IMR-90 (cell line): Measurements from ENCODE around the gene SLC2A13. TPM values are rescaled to one million over a fixed set of nuclear protein-coding genes. Genes with fewer than 3 reads are reported as not detected.

Experiments
- ATAC-seq: fragments of 200-7000 bp; cut with Tn5 transposase; 2 replicates; pipeline ENCODE4 v1.9.1; 2020; ENCODE audit warnings: low read depth, mild to moderate bottlenecking, moderate library complexity
- BruUV-seq: library from RNA; stranded (reverse); fragments of 400-500 nt; replicated peaks from 2 replicates; lab custom pipeline; 2021; lab: Mats Ljungman, UMichigan
- CTCF ChIA-PET: fragments of 300-600 bp; formaldehyde crosslinking; extraction: SDS; loops from one replicate; lab custom pipeline; 2021; ENCODE audit warnings: antibody characterized with exemption; lab: Yijun Ruan, JAX
- POLR2A ChIA-PET: fragments of 300-600 bp; sonication (Branson Sonifier 250); formaldehyde crosslinking; loops from one replicate; lab custom pipeline; 2022; ENCODE audit warnings: antibody characterized with exemption; ENCODE audit not compliant: unreplicated experiment; lab: Charles Lee
- DNase-seq: peaks from one replicate; pipeline ENCODE4 v3.0.0; 2013
- H2AFZ ChIP-seq: replicated peaks from 2 replicates; pipeline ENCODE3; 2013; ENCODE audit warnings: low read length, mild to moderate bottlenecking; ENCODE audit not compliant: poor library complexity
- H2AK5ac ChIP-seq: 2 replicates; pipeline ENCODE4 v1.6.1; 2013; ENCODE audit warnings: low read depth, low read length, inconsistent platforms
- H2AK9ac ChIP-seq: replicated peaks from 2 replicates; pipeline ENCODE3; 2013; ENCODE audit warnings: mild to moderate bottlenecking, low read depth, low read length, moderate library complexity; ENCODE audit not compliant: poor library complexity
- H2BK120ac ChIP-seq: 2 replicates; pipeline ENCODE4 v1.6.1; 2013; ENCODE audit warnings: low read depth, low read length, inconsistent platforms
- H2BK15ac ChIP-seq: 3 replicates; pipeline ENCODE4 v1.6.1; 2013; ENCODE audit warnings: low read depth, low read length, inconsistent platforms
- H2BK20ac ChIP-seq: 2 replicates; pipeline ENCODE4 v1.6.1; 2013; ENCODE audit warnings: low read depth, mild to moderate bottlenecking, inconsistent platforms, low read length, moderate library complexity
- H2BK5ac ChIP-seq: 2 replicates; pipeline ENCODE4 v1.6.1; 2013; ENCODE audit warnings: mild to moderate bottlenecking, low read depth, low read length, inconsistent platforms; ENCODE audit not compliant: poor library complexity, severe bottlenecking
- H3K14ac ChIP-seq: replicated peaks from 2 replicates; pipeline ENCODE4 v1.6.1; 2013; ENCODE audit warnings: low read depth, low read length, inconsistent platforms
- H3K18ac ChIP-seq: 2 replicates; pipeline ENCODE4 v1.6.1; 2013; ENCODE audit warnings: low read depth, low read length, control low read depth
- H3K23ac ChIP-seq: 2 replicates; pipeline ENCODE4 v1.6.1; 2013; ENCODE audit warnings: low read depth, low read length, inconsistent platforms
- H3K27ac ChIP-seq: 2 replicates; pipeline ENCODE4 v1.5.1; 2013; ENCODE audit warnings: mild to moderate bottlenecking, control low read depth, low read length; ENCODE audit not compliant: insufficient read depth
- H3K27me3 ChIP-seq: 2 replicates; pipeline ENCODE4 v1.6.1; 2013; ENCODE audit warnings: low read length; ENCODE audit not compliant: control insufficient read depth, insufficient read depth
- H3K36me3 ChIP-seq: 2 replicates; pipeline ENCODE4 v1.6.1; 2013; ENCODE audit warnings: low read length, mixed read lengths; ENCODE audit not compliant: control insufficient read depth, insufficient read depth
- H3K4ac ChIP-seq: 2 replicates; pipeline ENCODE4 v1.6.1; 2013; ENCODE audit warnings: low read depth, low read length, inconsistent platforms
- H3K4me1 ChIP-seq: 2 replicates; pipeline ENCODE4 v1.6.1; 2013; ENCODE audit warnings: low read length, mixed read lengths; ENCODE audit not compliant: control insufficient read depth, insufficient read depth
- H3K4me2 ChIP-seq: 2 replicates; pipeline ENCODE4 v1.6.1; 2013; ENCODE audit warnings: low read depth, mild to moderate bottlenecking, control low read depth, low read length, moderate library complexity
- H3K4me3 ChIP-seq: 2 replicates; pipeline ENCODE4 v1.5.1; 2013; ENCODE audit warnings: low read depth, mild to moderate bottlenecking, control low read depth, low read length, moderate library complexity; ENCODE audit not compliant: insufficient read depth
- H3K56ac ChIP-seq: 2 replicates; pipeline ENCODE4 v1.6.1; 2013; ENCODE audit warnings: low read length, inconsistent platforms; ENCODE audit not compliant: insufficient read depth; ENCODE audit errors: extremely low read depth
- H3K79me1 ChIP-seq, 2 experiments: 2 replicates each; pipeline ENCODE4 v1.6.1; 2013; ENCODE audit warnings: low read length in 2 of 2, inconsistent platforms in 1 of 2, low read depth in 1 of 2
- H3K9ac ChIP-seq: 2 replicates; pipeline ENCODE4 v1.6.1; 2013; ENCODE audit warnings: low read depth, low read length, control low read depth
- H3K9me1 ChIP-seq: 2 replicates; pipeline ENCODE4 v1.6.1; 2013; ENCODE audit warnings: low read length, inconsistent platforms; ENCODE audit not compliant: insufficient read depth
- H3K9me3 ChIP-seq: 2 replicates; pipeline ENCODE4 v1.6.1; 2013; ENCODE audit warnings: low read length; ENCODE audit not compliant: control insufficient read depth, insufficient read depth
- H4K20me1 ChIP-seq: 2 replicates; pipeline ENCODE4 v1.6.1; 2013; ENCODE audit warnings: low read length, inconsistent platforms; ENCODE audit not compliant: insufficient read depth
- H4K5ac ChIP-seq: 2 replicates; pipeline ENCODE4 v1.6.1; 2013; ENCODE audit warnings: mild to moderate bottlenecking, low read depth, low read length, control low read depth
- H4K8ac ChIP-seq, 2 experiments: 2 replicates each; pipeline ENCODE4 v1.6.1; 2013; ENCODE audit warnings: low read depth in 2 of 2, low read length in 2 of 2, control low read depth in 1 of 2, inconsistent platforms in 1 of 2
- H4K91ac ChIP-seq: 2 replicates; pipeline ENCODE4 v1.6.1; 2013; ENCODE audit warnings: low read depth, low read length, inconsistent platforms; ENCODE audit not compliant: insufficient read depth
- NFE2L2 ChIP-seq: fragments of 150-350 bp; IDR thresholded peaks from 2 replicates; pipeline ENCODE4 v1.6.1; 2016; ENCODE audit warnings: low read depth, mild to moderate bottlenecking, low read length
- RAD21 ChIP-seq: IDR thresholded peaks from 2 replicates; pipeline ENCODE4 v1.6.1; 2012; ENCODE audit warnings: low read length, improper control_type of control experiment
- WGBS, 2 experiments: methylation state at CpG; one replicate each; pipeline versions ENCODE4 v1.1.5 to v1.1.7; 2013; ENCODE audit warnings: missing lambda C conversion rate in 2 of 2; ENCODE audit not compliant: insufficient read length in 1 of 2; ENCODE audit errors: extremely low coverage in 2 of 2; 5-methylcytosine and 5-hydroxymethylcytosine counted together
- dilution Hi-C: fragments of 300-500 bp; cut with HindIII; formaldehyde crosslinking; loops from one replicate; pipeline ENCODE4 v1.14.3; 2018; ENCODE audit warnings: low sequenced_read_pairs; ENCODE audit not compliant: unreplicated experiment
- in situ Hi-C: fragments of 300-500 bp; cut with MboI; formaldehyde crosslinking; loops from 3 replicates; pipeline ENCODE4 v1.14.3; 2019; ENCODE audit warnings: low sequenced_read_pairs, inconsistent platforms, mixed read lengths
- intact Hi-C: fragments of 100-400 bp; cut with micrococcal nuclease; formaldehyde crosslinking; loops from 2 replicates; pipeline ENCODE4 v1.10.0; 2022
- polyA plus RNA-seq, 3 experiments: library from polyadenylated mRNA; depleted of rRNA; stranded (reverse); fragments of >200 nt; gene quantifications; 2 replicates each; pipeline ENCODE4 v1.2.3, GENCODE V29; 2012; ENCODE audit warnings: low replicate concordance in 1 of 3
- total RNA-seq: library from RNA; depleted of rRNA; stranded (reverse); fragments of >200 nt; gene quantifications from 2 replicates; pipeline ENCODE4 v1.2.3, GENCODE V29; 2012
- TF ChIP-seq, protein P1 (sequence below): fragments of 150-350 bp; IDR thresholded peaks from 2 replicates; pipeline ENCODE4 v1.6.1; 2016; ENCODE audit warnings: low read depth, mild to moderate bottlenecking, low read length, moderate library complexity, borderline replicate concordance

The SLC2A13 gene
- total and polyA plus RNA-seq, 2 of the 4 experiments (the other 2 are of a cell fraction): 1.5 to 3.9 TPM

DNA sequence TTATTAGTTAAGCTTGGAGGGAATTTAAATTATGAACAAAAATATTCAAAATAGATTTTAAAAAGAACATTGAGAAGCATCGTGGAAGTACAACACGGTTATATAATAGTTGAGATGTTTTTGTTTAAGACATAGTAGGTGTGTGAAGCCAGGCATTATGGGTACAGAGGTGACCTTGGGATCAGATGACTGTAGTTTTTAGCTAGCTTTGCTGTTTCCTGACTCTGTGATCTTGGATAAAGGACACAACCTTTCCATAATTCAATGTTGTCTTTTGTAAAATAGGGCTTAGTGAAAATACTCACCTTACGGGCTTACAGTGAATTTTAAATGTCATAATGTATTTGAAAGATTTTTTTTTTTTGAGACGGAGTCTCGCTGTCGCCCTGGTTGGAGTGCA, 239.7 kb downstream of the SLC2A13 start:
- H4K20me1 ChIP-seq: no peaks in the 10 kb centered on the region
- no peaks in the 10 kb centered on the region for H3K9me1 ChIP-seq
- no peak overlapping the region for H3K27ac ChIP-seq
- H2BK20ac ChIP-seq: no peak overlapping the region
- intact Hi-C loops: no loop called here
- H3K4me2 ChIP-seq: no peak overlapping the region
- H3K9me3 ChIP-seq: no peaks in the 10 kb centered on the region
- no peak overlapping the region for H2AFZ ChIP-seq
- H3K4ac ChIP-seq: no peak overlapping the region
- H3K56ac ChIP-seq: no peak overlapping the region
- no peak overlapping the region for H2BK5ac ChIP-seq
- no peak overlapping the region for H3K18ac ChIP-seq
- H3K14ac ChIP-seq: no peak overlapping the region
- WGBS, 2 experiments: no CpG with 5 or more reads among the region's 6 CpGs
- POLR2A ChIA-PET: no interaction called here
- dilution Hi-C loops: no loop called here
- no peak overlapping the region for H4K5ac ChIP-seq
- no peak overlapping the region for H4K91ac ChIP-seq
- CTCF ChIA-PET: interaction anchor here (0.7 kb wide), 1 partner anchor 8 kb away, joined by 3 read pairs; no protein-coding TSS in a partner anchor
- no peaks in the 10 kb centered on the region for H3K4me1 ChIP-seq
- no peak overlapping the region for H2BK15ac ChIP-seq
- TF ChIP-seq NFE2L2 (no peak), RAD21 (no peak)
- TF ChIP-seq, protein P1, sequence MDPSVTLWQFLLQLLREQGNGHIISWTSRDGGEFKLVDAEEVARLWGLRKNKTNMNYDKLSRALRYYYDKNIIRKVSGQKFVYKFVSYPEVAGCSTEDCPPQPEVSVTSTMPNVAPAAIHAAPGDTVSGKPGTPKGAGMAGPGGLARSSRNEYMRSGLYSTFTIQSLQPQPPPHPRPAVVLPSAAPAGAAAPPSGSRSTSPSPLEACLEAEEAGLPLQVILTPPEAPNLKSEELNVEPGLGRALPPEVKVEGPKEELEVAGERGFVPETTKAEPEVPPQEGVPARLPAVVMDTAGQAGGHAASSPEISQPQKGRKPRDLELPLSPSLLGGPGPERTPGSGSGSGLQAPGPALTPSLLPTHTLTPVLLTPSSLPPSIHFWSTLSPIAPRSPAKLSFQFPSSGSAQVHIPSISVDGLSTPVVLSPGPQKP: no peak
- no peak overlapping the region for H2BK120ac ChIP-seq
- H2AK9ac ChIP-seq: no peak overlapping the region
- no peaks in the 10 kb centered on the region for H3K27me3 ChIP-seq
- no peak for DNase-seq
- ATAC-seq: no peak
- no peak overlapping the region for H3K9ac ChIP-seq
- in situ Hi-C loops: no loop called here
- no peak overlapping the region for H3K4me3 ChIP-seq
- H2AK5ac ChIP-seq: no peak overlapping the region
- H4K8ac ChIP-seq: no peak overlapping the region
- H3K23ac ChIP-seq: no peak overlapping the region
- H3K36me3 ChIP-seq: no peaks in the 10 kb centered on the region
- no TSS peak for BruUV-seq
- H3K79me1 ChIP-seq: no peaks in the 10 kb centered on the region
